Astrocyte (in vitro differentiated cells and primary cell): Measurements from ENCODE around the gene NCMAP. TPM values are rescaled to one million over a fixed set of nuclear protein-coding genes. Genes with fewer than 3 reads are reported as not detected.
A peak's percentile ranks its signal among the peaks of the same experiment; 100 is the strongest.

Experiments used
- DNase-seq: peaks from one replicate; pipeline ENCODE4 v3.0.0-alpha.2; 2010; ENCODE audit warnings: low read depth
- FAIRE-seq: peaks from 2 replicates; lab custom pipeline; 2011; peaks lifted over from hg19 to GRCh38; lab: Jason Lieb, UNC
- H2AFZ ChIP-seq: 2 replicates; pipeline ENCODE4 v1.6.0; 2012; ENCODE audit warnings: low read depth, low read length, inconsistent platforms
- H3K27ac ChIP-seq: 2 replicates; pipeline ENCODE4 v1.5.1; 2011; ENCODE audit warnings: low read depth, low read length, inconsistent platforms
- H3K27me3 ChIP-seq: 2 replicates; pipeline ENCODE4 v1.6.0; 2011; ENCODE audit warnings: low read length, inconsistent platforms; ENCODE audit not compliant: insufficient read depth
- H3K36me3 ChIP-seq: 2 replicates; pipeline ENCODE4 v1.5.1; 2011; ENCODE audit warnings: low read length, inconsistent platforms; ENCODE audit not compliant: insufficient read depth
- H3K4me1 ChIP-seq: 2 replicates; pipeline ENCODE4 v1.5.1; 2011; ENCODE audit warnings: low read length, inconsistent platforms; ENCODE audit not compliant: insufficient read depth
- H3K4me2 ChIP-seq: 2 replicates; pipeline ENCODE4 v1.6.0; 2012; ENCODE audit warnings: low read length, inconsistent platforms
- H3K4me3 ChIP-seq: 2 replicates; pipeline ENCODE4 v1.5.1; 2011; ENCODE audit warnings: low read depth, mild to moderate bottlenecking, low read length, inconsistent platforms; ENCODE audit not compliant: insufficient read depth
- H3K79me2 ChIP-seq: 2 replicates; pipeline ENCODE4 v1.6.0; 2012; ENCODE audit warnings: mild to moderate bottlenecking, low read length, inconsistent platforms; ENCODE audit not compliant: insufficient read depth
- H3K9ac ChIP-seq: 2 replicates; pipeline ENCODE4 v1.6.0; 2012; ENCODE audit warnings: mild to moderate bottlenecking, low read length, inconsistent platforms
- H3K9me3 ChIP-seq: 2 replicates; pipeline ENCODE4 v1.5.1; 2012; ENCODE audit warnings: low read depth, mild to moderate bottlenecking, low read length, inconsistent platforms; ENCODE audit not compliant: insufficient read depth
- H4K20me1 ChIP-seq: 2 replicates; pipeline ENCODE4 v1.6.0; 2012; ENCODE audit warnings: low read length, inconsistent platforms; ENCODE audit not compliant: insufficient read depth
- H3K27ac Mint-ChIP-seq: one replicate; pipeline ENCODE4 v1.8.0; 2021; ENCODE audit warnings: mild to moderate bottlenecking, mixed read lengths; ENCODE audit not compliant: unreplicated experiment
- H3K27me3 Mint-ChIP-seq: one replicate; pipeline ENCODE4 v1.8.0; 2021; ENCODE audit warnings: low read depth, mixed read lengths; ENCODE audit not compliant: unreplicated experiment
- H3K36me3 Mint-ChIP-seq: one replicate; pipeline ENCODE4 v1.8.0; 2021; ENCODE audit warnings: low read depth, mixed read lengths; ENCODE audit not compliant: unreplicated experiment
- H3K4me1 Mint-ChIP-seq: one replicate; pipeline ENCODE4 v1.8.0; 2021; ENCODE audit warnings: low read depth, mixed read lengths; ENCODE audit not compliant: unreplicated experiment
- H3K4me3 Mint-ChIP-seq: one replicate; pipeline ENCODE4 v1.8.0; 2021; ENCODE audit warnings: mild to moderate bottlenecking, moderate library complexity, mixed read lengths; ENCODE audit not compliant: unreplicated experiment
- H3K9me3 Mint-ChIP-seq: one replicate; pipeline ENCODE4 v1.8.0; 2021; ENCODE audit warnings: mild to moderate bottlenecking, mixed read lengths; ENCODE audit not compliant: unreplicated experiment
- CTCF ChIP-seq: IDR thresholded peaks from 2 replicates; pipeline ENCODE4 v1.5.1; 2011; ENCODE audit warnings: low read depth, mild to moderate bottlenecking, inconsistent platforms, low read length, moderate library complexity; ENCODE audit not compliant: insufficient read depth
- EZH2 ChIP-seq: IDR thresholded peaks from 2 replicates; pipeline ENCODE4 v1.6.1; 2012; ENCODE audit warnings: mild to moderate bottlenecking, low read length, inconsistent platforms; ENCODE audit not compliant: insufficient read depth
- total RNA-seq: library from RNA; stranded (reverse); gene quantifications from 2 replicates; pipeline ENCODE4 v1.2.1, GENCODE V29; 2021

The NCMAP gene
- total RNA-seq, 1 donor from 2014 or later: not detected

- Histone ChIP-seq H3K9ac (no peak overlapping the region), H3K4me3 (no peak overlapping the region), H3K79me2 (no peaks in the 10 kb centered on the region), H3K4me2 (no peak overlapping the region), H3K4me1 (no peaks in the 10 kb centered on the region), H3K36me3 (no peaks in the 10 kb centered on the region), H2AFZ (no peak overlapping the region), H4K20me1 (no peaks in the 10 kb centered on the region), H3K9me3 (no peaks in the 10 kb centered on the region), H3K27ac (no peak overlapping the region), H3K27me3 (peaks cover 5% of the 10 kb centered on the region)
- Mint-ChIP-seq H3K9me3 (no peaks in the 10 kb centered on the region), H3K27ac (no peak overlapping the region), H3K4me1 (peaks cover 15% of the 10 kb centered on the region), H3K27me3 (no peaks in the 10 kb centered on the region), H3K4me3 (no peak overlapping the region), H3K36me3 (no peaks in the 10 kb centered on the region)
- no peak for TF ChIP-seq CTCF
- no peak for TF ChIP-seq EZH2
- DNase-seq (no peak), FAIRE-seq (no peak)
These were observed 63.5 kb downstream of the NCMAP start for GRCh38 chr1:24619376-24619775.

GRCh38 chr1:24620678-24621077 is 64.8 kb downstream of the NCMAP start:
- Histone ChIP-seq H4K20me1 (no peaks in the 10 kb centered on the region), H3K27ac (no peak overlapping the region), H3K4me1 (no peaks in the 10 kb centered on the region), H3K9me3 (no peaks in the 10 kb centered on the region), H2AFZ (no peak overlapping the region), H3K79me2 (no peaks in the 10 kb centered on the region), H3K36me3 (no peaks in the 10 kb centered on the region), H3K4me3 (no peak overlapping the region), H3K27me3 (peaks cover 5% of the 10 kb centered on the region), H3K9ac (no peak overlapping the region), H3K4me2 (no peak overlapping the region)
- TF ChIP-seq EZH2 (no peak), CTCF (no peak)
- H3K9me3 Mint-ChIP-seq: no peaks in the 10 kb centered on the region
- peaks cover 15% of the 10 kb centered on the region for H3K4me1 Mint-ChIP-seq
- no peak overlapping the region for H3K27ac Mint-ChIP-seq
- no peaks in the 10 kb centered on the region for H3K27me3 Mint-ChIP-seq
- FAIRE-seq (no peak), DNase-seq (no peak)
- H3K36me3 Mint-ChIP-seq: no peaks in the 10 kb centered on the region
- H3K4me3 Mint-ChIP-seq: no peak overlapping the region

- Histone ChIP-seq H3K27me3 (peaks cover 5% of the 10 kb centered on the region), H2AFZ (no peak overlapping the region), H3K9ac (no peak overlapping the region), H3K79me2 (no peaks in the 10 kb centered on the region), H3K4me2 (no peak overlapping the region), H3K4me3 (no peak overlapping the region), H3K9me3 (no peaks in the 10 kb centered on the region), H4K20me1 (no peaks in the 10 kb centered on the region), H3K4me1 (no peaks in the 10 kb centered on the region), H3K27ac (no peak overlapping the region), H3K36me3 (no peaks in the 10 kb centered on the region)
- TF ChIP-seq CTCF (no peak), EZH2 (no peak)
- DNase-seq: no peak
- H3K36me3 Mint-ChIP-seq: no peaks in the 10 kb centered on the region
- H3K27ac Mint-ChIP-seq: peak overlapping the region; percentile 6
- H3K27me3 Mint-ChIP-seq: no peaks in the 10 kb centered on the region
- H3K4me1 Mint-ChIP-seq: peaks cover 15% of the 10 kb centered on the region
- no peak overlapping the region for H3K4me3 Mint-ChIP-seq
- no peak for FAIRE-seq
- H3K9me3 Mint-ChIP-seq: no peaks in the 10 kb centered on the region
These were observed 65.2 kb downstream of the NCMAP start for GRCh38 chr1:24621121-24621520.
